ENCODE measurements around the gene ARSD. TPM values are rescaled to one million over a fixed set of nuclear protein-coding genes. Genes with fewer than 3 reads are reported as not detected.

The ARSD gene
- polyA plus RNA-seq, 1 of the 3 experiments (the other 2 are of a cell fraction): 19.8 TPM

DNA sequence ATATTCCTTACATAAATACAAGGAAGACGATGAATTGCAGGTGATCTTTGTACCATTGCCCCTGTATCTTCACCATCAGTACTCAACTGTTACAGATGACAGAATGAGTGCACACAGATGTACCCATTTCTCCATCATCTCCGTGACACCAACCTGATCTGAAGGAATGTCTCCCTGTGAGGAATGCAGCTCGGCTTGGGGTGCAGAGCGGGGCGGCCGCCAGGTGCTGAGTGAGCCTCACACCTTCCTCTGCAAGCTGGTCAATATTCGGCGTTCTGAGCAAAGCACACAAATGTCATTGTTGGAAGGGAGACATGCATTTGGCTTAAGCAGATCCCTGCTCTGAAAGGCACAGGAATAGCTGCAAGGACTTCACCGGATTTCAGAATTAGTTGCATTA, 7.4 kb downstream of the ARSD start:
- Histone ChIP-seq H3K9me3 (no peaks in the 10 kb centered on the region), H4K20me1 (ENCODE audit: insufficient read depth) (no peaks in the 10 kb centered on the region), H3K36me3 (replicated peaks in 1 of 2; ENCODE audit: control insufficient read depth in 1 of 2, insufficient read depth in 2 of 2, low read length in 1 of 2) (peaks cover 13 to 18% of the 10 kb centered on the region in 2 experiments), H3K4me1 (ENCODE audit: control insufficient read depth in 1 of 2, insufficient read depth in 2 of 2, low read depth in 1 of 2, low read length in 1 of 2) (no peaks in the 10 kb centered on the region), H2AFZ (ENCODE audit: low read depth) (no peak overlapping the region), H3K4me2 (no peak overlapping the region), H3F3A (replicated peaks; ENCODE audit: insufficient read depth) (no peaks in the 10 kb centered on the region), H3K4me3 (ENCODE audit: low read depth in 2 of 2, low read length in 1 of 2) (no peak overlapping the region), H3K9ac (no peak overlapping the region), H3K27me3 (ENCODE audit: insufficient read depth) (no peaks in the 10 kb centered on the region), H3K9me2 (no peaks in the 10 kb centered on the region), H3K27ac (ENCODE audit: low read depth in 2 of 2, low read length in 1 of 2) (no peak overlapping the region), H3K79me2 (ENCODE audit: insufficient read depth) (no peaks in the 10 kb centered on the region)
- TF ChIP-seq NRF1 (IDR thresholded peaks at IDR 0.05; ENCODE audit: low read depth, low read length) (no peak), TCF12 (IDR thresholded peaks at IDR 0.05) (no peak), FOXM1 (IDR thresholded peaks at IDR 0.05; ENCODE audit: low read depth) (no peak), TAF1 (IDR thresholded peaks at IDR 0.05; ENCODE audit: borderline replicate concordance, low read depth, low read length) (no peak), SMC3 (IDR thresholded peaks at IDR 0.05; ENCODE audit: low read depth, low read length) (no peak), YY1 (IDR thresholded peaks at IDR 0.05; ENCODE audit: low read depth) (no peak), GABPA (IDR thresholded peaks at IDR 0.05; ENCODE audit: low read depth) (no peak), TEAD4 (IDR thresholded peaks at IDR 0.05; ENCODE audit: borderline replicate concordance, insufficient read depth) (no peak), RCOR1 (IDR thresholded peaks at IDR 0.05; ENCODE audit: low read length) (no peak), MEF2A (IDR thresholded peaks at IDR 0.05; ENCODE audit: borderline replicate concordance, low read depth) (no peak), MXI1 (IDR thresholded peaks at IDR 0.05; ENCODE audit: low read depth, low read length) (no peak), USF1 (IDR thresholded peaks at IDR 0.05; ENCODE audit: borderline replicate concordance, low read depth) (no peak), EZH2phosphoT487 (IDR thresholded peaks at IDR 0.05; ENCODE audit: borderline replicate concordance, low read depth) (no peak), CHD2 (IDR thresholded peaks at IDR 0.05; ENCODE audit: low read length, partially characterized antibody) (no peak), NFIC (IDR thresholded peaks at IDR 0.05; ENCODE audit: borderline replicate concordance) (no peak)
- TF ChIP-seq, protein P1, sequence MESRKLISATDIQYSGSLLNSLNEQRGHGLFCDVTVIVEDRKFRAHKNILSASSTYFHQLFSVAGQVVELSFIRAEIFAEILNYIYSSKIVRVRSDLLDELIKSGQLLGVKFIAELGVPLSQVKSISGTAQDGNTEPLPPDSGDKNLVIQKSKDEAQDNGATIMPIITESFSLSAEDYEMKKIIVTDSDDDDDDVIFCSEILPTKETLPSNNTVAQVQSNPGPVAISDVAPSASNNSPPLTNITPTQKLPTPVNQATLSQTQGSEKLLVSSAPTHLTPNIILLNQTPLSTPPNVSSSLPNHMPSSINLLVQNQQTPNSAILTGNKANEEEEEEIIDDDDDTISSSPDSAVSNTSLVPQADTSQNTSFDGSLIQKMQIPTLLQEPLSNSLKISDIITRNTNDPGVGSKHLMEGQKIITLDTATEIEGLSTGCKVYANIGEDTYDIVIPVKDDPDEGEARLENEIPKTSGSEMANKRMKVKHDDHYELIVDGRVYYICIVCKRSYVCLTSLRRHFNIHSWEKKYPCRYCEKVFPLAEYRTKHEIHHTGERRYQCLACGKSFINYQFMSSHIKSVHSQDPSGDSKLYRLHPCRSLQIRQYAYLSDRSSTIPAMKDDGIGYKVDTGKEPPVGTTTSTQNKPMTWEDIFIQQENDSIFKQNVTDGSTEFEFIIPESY (IDR thresholded peaks at IDR 0.05; ENCODE audit: borderline replicate concordance, low read depth): no peak
- TF ChIP-seq, protein P2, sequence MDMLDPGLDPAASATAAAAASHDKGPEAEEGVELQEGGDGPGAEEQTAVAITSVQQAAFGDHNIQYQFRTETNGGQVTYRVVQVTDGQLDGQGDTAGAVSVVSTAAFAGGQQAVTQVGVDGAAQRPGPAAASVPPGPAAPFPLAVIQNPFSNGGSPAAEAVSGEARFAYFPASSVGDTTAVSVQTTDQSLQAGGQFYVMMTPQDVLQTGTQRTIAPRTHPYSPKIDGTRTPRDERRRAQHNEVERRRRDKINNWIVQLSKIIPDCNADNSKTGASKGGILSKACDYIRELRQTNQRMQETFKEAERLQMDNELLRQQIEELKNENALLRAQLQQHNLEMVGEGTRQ (IDR thresholded peaks at IDR 0.05; ENCODE audit: borderline replicate concordance, low read depth, low read length): no peak
- TF ChIP-seq, protein P3, sequence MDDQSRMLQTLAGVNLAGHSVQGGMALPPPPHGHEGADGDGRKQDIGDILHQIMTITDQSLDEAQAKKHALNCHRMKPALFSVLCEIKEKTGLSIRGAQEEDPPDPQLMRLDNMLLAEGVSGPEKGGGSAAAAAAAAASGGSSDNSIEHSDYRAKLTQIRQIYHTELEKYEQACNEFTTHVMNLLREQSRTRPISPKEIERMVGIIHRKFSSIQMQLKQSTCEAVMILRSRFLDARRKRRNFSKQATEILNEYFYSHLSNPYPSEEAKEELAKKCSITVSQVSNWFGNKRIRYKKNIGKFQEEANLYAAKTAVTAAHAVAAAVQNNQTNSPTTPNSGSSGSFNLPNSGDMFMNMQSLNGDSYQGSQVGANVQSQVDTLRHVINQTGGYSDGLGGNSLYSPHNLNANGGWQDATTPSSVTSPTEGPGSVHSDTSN (IDR thresholded peaks at IDR 0.05): no peak
- POLR2A ChIA-PET: no interaction called here
- CTCF ChIA-PET: interaction anchor here (1.0 kb wide), 1 partner anchor 29 kb away, joined by 3 read pairs; no protein-coding TSS in a partner anchor
- WGBS (ENCODE audit: low lambda C conversion rate): 98% methylated on average over 9 of the region's 9 CpGs
- DNase-seq: no peak

Measured in SK-N-SH (cell line).